HG02885 (cell line): Measurements from ENCODE around the gene RPRD1B.
"Not testable (repeated sequence)": the region's sequence is repeated elsewhere in the genome, so short reads cannot be mapped to it uniquely, and the experiment has no call there.

Source experiments
- ATAC-seq: cut with Tn5 transposase; IDR thresholded peaks from one replicate; pipeline ENCODE4 v1.9.1; 2021; ENCODE audit warnings: mild to moderate bottlenecking; ENCODE audit not compliant: unreplicated experiment, poor library complexity

Gene RPRD1B

DNA sequence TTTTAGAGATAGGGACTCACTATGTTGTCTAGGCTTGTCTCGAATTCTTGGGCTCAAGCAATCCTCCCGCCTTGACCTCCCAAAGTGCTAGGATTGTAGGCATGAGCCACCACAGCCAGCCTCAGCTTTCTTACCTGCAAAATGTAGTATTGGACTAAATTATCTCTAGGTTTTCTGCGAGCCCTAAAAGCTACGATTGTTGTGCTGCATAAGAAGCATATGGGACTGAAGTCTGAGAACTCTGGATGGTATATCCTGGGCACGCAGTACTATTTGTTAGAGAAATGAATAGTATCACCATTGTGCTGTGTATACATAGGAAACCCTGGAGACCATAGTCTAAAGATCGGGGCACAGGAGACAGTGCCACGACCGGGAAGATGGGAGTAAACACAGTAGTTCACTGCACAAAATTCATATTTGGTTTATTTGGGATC, 60.1 kb downstream of the RPRD1B start:
- no peak for ATAC-seq

- ATAC-seq: peak; percentile 77
These were observed 60.9 kb downstream of the RPRD1B start for GRCh38 chr20:38094373-38094891.

DNA sequence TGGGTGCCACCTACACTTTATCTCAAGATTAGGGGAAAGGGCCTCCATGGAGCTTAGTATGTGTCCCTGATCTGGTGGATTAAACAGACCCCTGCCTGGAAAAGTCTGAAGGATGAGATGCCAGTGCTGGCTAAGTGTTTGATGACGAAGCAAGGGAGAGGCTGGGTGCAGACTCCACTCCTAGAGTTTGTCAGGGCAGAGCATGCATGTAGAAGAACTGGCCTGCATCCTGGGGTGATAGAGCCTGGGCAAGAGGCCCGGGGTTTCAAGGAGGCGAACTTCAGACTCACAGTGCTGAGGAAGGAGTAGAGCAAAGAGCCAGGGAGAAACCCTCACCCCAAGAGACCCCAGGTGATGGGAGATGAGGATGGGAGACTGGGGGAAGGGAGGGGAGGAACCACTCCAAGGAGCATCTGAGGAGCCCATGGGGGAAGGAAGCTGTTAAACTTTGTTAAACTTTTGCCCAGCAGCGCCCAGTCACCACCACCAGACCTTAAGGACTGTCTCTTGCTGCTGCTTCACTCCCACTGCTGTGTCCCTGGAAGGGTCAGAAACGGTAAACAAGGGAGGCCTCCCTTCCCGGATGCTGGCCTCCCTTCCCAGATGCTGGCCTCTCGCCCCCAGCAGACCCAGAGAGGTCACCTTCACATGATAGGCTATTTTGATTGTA, 61.6 kb downstream of the RPRD1B start:
- ATAC-seq: no peak

- ATAC-seq: no peak
These were observed 65.4 kb downstream of the RPRD1B start for GRCh38 chr20:38098952-38099351.

GRCh38 chr20:38102206-38102605, 68.7 kb downstream of the RPRD1B start:
- ATAC-seq: not testable (repeated sequence)

- ATAC-seq: no peak
These were observed 70.7 kb downstream of the RPRD1B start for GRCh38 chr20:38104285-38104684.

- no peak for ATAC-seq
These were observed 72.9 kb downstream of the RPRD1B start for GRCh38 chr20:38106461-38106860.

DNA sequence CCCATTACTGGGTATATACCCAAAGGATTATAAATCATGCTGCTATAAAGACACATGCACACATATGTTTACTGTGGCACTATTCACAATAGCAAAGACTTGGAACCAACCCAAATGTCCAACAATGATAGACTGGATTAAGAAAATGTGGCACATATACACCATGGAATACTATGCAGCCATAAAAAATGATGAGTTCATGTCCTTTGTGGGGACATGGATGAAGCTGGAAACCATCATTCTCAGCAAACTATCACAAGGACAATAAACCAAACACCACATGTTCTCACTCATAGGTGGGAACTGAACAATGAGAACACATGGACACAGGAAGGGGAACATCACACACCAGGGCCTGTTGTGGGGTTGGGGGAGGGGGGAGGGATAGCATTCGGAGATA, 73.8 kb downstream of the RPRD1B start:
- ATAC-seq: not testable (repeated sequence)

DNA sequence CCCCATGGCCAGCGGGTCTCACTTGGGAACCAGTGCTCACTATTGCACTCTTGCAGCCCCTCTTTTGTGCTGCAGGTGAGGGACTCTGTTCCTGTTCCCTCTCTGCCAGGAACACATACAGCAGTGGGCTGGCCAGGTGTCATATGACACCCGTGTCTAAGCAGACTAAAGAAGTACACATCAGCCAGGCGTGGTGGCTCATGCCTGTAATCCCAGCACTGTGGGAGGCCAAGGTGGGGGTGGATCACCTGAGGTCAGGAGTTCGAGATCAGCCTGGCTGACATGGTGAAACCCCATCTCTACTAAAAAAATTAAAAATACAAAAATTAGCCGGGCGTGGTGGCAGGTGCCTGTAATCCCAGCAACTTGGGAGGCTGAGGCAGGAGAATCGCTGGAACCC, 74.4 kb downstream of the RPRD1B start:
- ATAC-seq: not testable (repeated sequence)

- ATAC-seq: no peak
These were observed 75.0 kb downstream of the RPRD1B start for GRCh38 chr20:38108438-38108985.

- no peak for ATAC-seq
These were observed 75.5 kb downstream of the RPRD1B start for GRCh38 chr20:38108986-38109541.

DNA sequence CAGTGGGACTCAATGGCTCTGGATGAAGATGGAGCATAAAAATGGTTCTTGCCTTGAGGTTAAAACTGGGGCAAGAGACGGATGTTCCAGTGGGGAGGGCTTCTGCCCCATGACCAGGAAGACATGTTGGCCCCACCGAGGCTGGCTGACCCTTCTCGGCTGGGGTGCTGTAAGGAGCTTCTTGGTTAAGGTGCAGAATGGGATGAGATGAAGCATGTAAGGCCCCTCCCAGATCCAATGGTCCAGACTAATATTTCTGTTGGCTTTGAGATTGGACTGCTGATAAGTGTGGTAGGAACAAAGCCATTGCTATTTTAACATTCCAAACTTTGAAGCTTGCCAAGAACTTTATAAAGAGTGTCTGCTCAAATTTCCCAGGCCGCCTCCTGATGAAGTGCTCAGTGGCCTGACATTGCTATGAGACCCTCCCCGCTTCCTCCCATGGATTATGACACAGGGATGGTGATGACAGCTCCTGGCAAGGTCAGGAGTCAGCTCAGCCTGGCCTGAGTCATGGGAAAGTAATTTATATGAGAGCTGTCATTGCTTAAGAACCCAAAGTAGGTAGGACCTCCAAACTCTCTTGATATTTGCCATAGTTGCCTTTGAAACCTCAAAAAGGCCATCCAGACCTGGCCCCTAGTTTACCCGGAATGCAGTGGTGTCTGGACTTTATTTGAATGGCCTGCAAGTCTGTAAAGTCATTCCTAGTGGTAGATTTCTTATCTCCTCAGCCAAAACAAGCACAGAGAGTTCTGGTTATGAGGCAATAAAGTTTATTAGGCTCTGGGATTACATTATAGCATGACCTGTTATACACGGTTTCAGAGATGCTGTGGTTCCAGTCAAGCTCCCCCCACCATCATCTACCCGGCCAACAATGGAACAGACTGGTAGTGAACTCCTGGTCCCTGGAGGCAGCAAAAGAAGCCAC, 76.3 kb downstream of the RPRD1B start:
- ATAC-seq: no peak

GRCh38 chr20:38110525-38111178, 77.1 kb downstream of the RPRD1B start:
- no peak for ATAC-seq

GRCh38 chr20:38111366-38112232, 78.1 kb downstream of the RPRD1B start:
- ATAC-seq: no peak

GRCh38 chr20:38112261-38112929, 78.8 kb downstream of the RPRD1B start:
- no peak for ATAC-seq

DNA sequence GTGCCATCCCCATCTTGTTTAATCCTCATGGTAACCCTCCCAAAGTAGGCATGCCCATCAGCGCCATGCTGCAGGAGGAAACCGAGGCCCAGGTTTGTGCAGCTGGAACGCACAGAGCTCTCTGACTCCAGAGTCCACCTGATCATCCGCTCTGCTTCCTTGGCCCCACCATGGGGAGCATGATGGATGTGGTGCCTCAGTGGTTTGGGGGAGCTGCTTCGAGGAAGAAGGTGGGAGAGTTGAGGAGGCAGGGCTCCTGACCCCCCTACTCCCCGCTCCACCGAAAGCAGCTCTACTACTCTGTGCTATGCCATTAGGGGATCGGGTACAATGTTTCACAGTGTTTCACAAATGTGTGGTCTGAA, 79.4 kb downstream of the RPRD1B start:
- no peak for ATAC-seq

DNA sequence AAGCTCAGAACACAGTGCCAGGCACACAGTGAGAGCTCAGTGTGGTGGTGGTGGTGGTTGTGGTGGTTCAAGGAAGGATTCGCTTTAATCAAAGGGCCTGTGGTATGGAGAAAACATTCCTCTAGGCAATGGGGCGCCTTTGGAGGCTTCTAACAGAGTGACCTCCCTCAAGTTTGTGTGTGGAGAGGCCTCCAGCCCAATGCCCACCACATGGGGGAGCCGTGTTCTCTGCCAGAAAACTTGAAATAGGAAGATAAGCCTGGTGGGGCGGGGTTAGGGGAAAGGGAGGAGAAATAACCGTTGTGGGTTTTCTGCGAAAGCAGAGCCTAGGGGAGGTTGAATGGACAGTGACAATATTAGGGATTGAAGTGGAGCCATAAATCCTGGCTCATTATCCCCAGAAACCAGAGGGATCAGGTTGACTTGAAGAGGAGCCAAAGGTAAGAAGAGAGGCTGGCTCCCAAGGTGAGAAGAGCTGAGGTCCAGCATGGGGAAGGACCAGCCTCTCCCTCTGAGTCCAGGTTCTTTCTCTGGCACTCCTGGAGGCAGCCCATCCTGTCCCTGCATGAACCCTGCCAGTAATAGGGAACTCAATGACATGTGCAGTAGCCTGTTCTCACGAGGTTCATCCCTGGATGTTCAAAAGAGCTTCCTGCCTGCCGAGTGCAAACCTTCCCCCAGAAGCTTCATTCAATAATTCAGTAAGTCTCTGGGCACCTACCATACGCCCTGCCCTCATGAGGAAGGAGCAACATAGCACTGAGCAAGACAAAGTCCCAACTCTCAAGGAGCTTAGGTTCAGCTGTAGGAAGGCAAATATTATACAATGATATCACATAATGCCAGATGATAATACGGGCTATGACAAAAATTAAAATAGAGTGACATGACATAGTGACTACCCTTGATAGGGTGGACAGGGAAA, 80.1 kb downstream of the RPRD1B start:
- no peak for ATAC-seq

- no peak for ATAC-seq
These were observed 80.8 kb downstream of the RPRD1B start for GRCh38 chr20:38114353-38114791.
